ENCODE data around the gene PKP3.
"Not testable (repeated sequence)": the region's sequence is repeated elsewhere in the genome, so short reads cannot be mapped to it uniquely, and the experiment has no call there.

PKP3 gene

DNA sequence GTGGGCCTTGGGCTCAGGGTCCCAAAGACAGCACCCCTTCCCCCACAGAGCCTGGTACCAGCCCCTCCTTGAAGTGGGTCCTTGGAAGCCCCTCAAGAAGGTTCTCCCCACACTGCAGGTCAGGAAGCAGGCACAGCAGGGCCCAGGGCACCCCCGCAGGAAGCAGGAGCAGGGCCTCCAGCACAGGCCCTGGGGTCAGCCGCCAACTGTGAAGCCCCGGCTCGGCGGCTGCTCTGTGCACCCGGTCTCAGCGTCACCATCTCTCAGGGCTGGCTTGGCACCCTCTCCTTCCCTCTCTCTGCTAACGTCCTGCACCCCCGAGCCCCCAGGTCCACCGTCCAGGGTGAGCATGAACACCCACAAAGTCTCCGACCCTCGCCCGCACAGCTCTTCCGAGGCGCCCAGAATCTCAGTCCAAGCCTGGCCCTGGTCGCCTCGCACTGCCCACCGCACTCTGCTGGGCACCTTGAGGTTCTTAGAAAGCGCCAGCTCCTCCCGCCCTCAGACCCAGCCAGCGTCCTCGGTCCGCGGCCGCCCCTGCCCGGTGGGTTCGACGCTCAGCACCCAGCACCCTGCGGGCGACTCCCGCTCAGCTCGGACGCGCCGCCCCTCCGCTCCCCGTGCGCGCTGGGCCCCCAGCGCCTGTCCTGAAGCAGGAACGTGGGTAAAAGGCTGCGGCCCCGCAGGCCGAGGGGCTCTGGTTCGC lies 22.2 kb downstream of the PKP3 start:
- H3K36me3 Mint-ChIP-seq (ENCODE audit: low read depth): no peaks in the 10 kb centered on the region
- H3K27ac Mint-ChIP-seq: peak overlapping the region; percentile 91
- H3K27me3 Mint-ChIP-seq: no peaks in the 10 kb centered on the region
- H3K9me3 Mint-ChIP-seq: no peaks in the 10 kb centered on the region
- peaks cover 33% of the 10 kb centered on the region for H3K4me1 Mint-ChIP-seq (ENCODE audit: low read depth)
- DNase-seq: no peak
- peak overlapping the region; percentile 78 for H3K4me3 Mint-ChIP-seq

DNA sequence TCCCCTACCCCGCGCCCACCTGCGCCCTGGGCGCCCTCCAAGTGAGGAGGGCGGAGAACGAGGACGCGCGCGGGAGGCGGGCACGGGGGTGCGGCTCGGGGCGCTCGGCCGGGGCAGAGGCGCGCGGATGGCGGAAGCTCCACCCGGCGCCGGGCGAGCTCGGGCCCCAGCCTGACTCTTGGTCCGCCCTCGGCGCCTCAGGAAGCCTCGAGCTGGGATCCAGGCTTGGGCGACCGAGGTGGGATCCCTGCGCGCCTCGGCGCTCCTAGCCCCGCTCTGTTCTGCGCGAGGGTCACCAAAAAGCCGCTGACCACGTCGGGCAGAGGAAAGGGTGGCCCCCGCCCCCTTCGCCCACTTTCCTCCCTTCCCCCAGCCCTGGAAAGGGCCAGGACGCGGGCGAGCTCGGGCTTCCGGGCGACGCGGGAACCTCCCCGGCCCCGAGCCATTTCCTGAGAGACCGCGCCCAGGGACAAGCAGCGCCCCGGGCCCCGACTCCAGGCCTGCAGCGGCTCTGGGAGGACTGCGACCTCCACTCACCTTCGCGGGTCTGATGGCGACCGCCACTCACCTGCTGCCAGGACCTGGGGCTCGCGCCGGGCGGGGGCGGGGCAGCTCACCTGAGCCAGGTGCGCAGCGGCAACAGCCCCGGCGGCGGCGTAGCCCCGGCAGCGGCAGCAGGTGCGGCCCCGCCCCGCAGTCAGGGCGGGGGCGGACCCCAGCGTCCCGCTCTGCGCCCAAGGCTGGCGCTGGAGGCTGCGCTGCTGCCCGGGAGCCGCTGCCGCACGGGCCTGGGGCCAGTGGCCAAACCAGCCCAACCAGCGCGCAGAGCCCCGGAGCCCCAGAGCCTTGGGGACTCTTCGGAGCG lies 23.0 kb downstream of the PKP3 start:
- Mint-ChIP-seq H3K36me3 (ENCODE audit: low read depth) (no peaks in the 10 kb centered on the region), H3K9me3 (no peaks in the 10 kb centered on the region), H3K27ac (no peak overlapping the region), H3K27me3 (no peaks in the 10 kb centered on the region), H3K4me1 (ENCODE audit: low read depth) (peaks cover 33% of the 10 kb centered on the region), H3K4me3 (peak overlapping the region; percentile 78)
- DNase-seq: peak; percentile 71

- Mint-ChIP-seq H3K27ac (peak overlapping the region; percentile 40), H3K27me3 (no peaks in the 10 kb centered on the region), H3K4me1 (ENCODE audit: low read depth) (peaks cover 30% of the 10 kb centered on the region), H3K9me3 (no peaks in the 10 kb centered on the region), H3K36me3 (ENCODE audit: low read depth) (no peaks in the 10 kb centered on the region), H3K4me3 (peak overlapping the region; percentile 61)
- no peak for DNase-seq
These were observed 23.8 kb downstream of the PKP3 start for GRCh38 chr11:417652-418342.

GRCh38 chr11:418343-419247 lies 24.6 kb downstream of the PKP3 start:
- peak; percentile 34 for DNase-seq
- Mint-ChIP-seq H3K4me1 (ENCODE audit: low read depth) (peaks cover 24% of the 10 kb centered on the region), H3K27me3 (no peaks in the 10 kb centered on the region), H3K27ac (no peak overlapping the region), H3K4me3 (no peak overlapping the region), H3K9me3 (no peaks in the 10 kb centered on the region), H3K36me3 (ENCODE audit: low read depth) (no peaks in the 10 kb centered on the region)

DNA sequence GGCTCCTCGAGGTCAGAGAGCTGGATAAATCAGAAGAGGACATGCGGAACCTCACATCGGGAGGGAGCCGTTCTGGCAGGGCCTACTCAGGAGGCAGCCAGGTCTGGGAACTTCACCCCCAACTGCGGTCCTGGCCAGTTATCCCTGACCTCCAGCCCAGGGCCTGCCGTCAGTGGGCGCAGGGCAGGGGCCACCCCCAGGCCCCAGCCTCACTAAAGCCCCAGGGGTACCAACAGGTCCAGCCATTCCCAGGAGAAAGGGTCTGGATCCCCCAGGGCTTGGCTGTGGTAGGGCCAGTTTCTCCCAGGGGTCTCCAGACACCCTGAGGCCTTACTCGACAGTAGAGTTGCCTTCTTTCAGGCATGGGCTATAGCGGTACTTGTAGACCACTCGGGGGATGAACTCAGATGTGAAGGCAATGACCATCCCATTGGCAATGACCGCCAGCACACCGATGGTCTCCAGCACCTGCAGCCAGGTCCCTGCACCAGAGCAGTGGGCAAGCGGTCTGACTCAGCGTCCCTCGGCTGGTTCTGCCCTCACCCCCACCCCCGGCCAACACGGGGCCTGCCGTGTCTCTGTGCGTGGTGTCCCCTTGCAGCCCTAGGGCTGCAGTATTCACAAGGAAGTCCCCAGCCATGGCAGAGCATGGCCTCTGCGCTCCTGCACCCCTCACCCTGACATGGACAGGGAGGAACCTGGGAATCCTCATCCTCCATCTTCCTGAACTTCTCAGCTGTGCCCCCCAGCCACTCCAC lies 25.4 kb downstream of the PKP3 start:
- Mint-ChIP-seq H3K4me1 (ENCODE audit: low read depth) (peaks cover 21% of the 10 kb centered on the region), H3K9me3 (no peaks in the 10 kb centered on the region), H3K4me3 (no peak overlapping the region), H3K36me3 (ENCODE audit: low read depth) (peaks cover 1% of the 10 kb centered on the region), H3K27ac (no peak overlapping the region), H3K27me3 (no peaks in the 10 kb centered on the region)
- DNase-seq: peak; percentile 28

GRCh38 chr11:420054-420910 lies 26.3 kb downstream of the PKP3 start:
- H3K4me3 Mint-ChIP-seq: no peak overlapping the region
- H3K27ac Mint-ChIP-seq: no peak overlapping the region
- H3K36me3 Mint-ChIP-seq (ENCODE audit: low read depth): peaks cover 6% of the 10 kb centered on the region
- no peaks in the 10 kb centered on the region for H3K9me3 Mint-ChIP-seq
- peak; percentile 24 for DNase-seq
- peaks cover 13% of the 10 kb centered on the region for H3K4me1 Mint-ChIP-seq (ENCODE audit: low read depth)
- H3K27me3 Mint-ChIP-seq: no peaks in the 10 kb centered on the region

DNA sequence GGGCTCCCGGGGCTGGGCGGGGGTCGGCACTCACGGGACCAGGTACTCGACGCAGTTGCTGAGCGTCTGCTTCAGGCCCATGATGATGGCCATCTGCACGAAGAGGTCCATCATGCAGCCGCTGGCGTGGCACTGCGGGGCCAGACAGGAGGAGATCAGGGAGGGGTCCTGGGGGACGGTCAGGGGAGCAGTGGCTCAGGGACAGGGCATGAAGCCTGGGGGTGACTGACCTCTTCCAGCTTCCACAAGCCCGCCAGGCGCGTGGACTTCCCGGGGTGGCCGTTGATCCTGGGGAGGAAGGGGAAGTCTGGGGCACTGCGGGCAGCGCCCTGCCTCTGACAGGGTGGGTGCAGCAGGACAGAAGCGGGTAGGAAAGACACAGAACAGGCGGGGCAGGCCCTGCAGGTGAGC lies 26.9 kb downstream of the PKP3 start:
- peak; percentile 20 for DNase-seq
- Mint-ChIP-seq H3K4me3 (no peak overlapping the region), H3K36me3 (ENCODE audit: low read depth) (peaks cover 9% of the 10 kb centered on the region), H3K27me3 (no peaks in the 10 kb centered on the region), H3K27ac (no peak overlapping the region), H3K9me3 (no peaks in the 10 kb centered on the region), H3K4me1 (ENCODE audit: low read depth) (peaks cover 7% of the 10 kb centered on the region)

- Mint-ChIP-seq H3K4me1 (ENCODE audit: low read depth) (peaks cover 2% of the 10 kb centered on the region), H3K9me3 (no peaks in the 10 kb centered on the region), H3K27ac (no peak overlapping the region), H3K36me3 (ENCODE audit: low read depth) (peaks cover 12% of the 10 kb centered on the region), H3K4me3 (no peak overlapping the region), H3K27me3 (no peaks in the 10 kb centered on the region)
- DNase-seq: peak; percentile 28
These were observed 28.2 kb downstream of the PKP3 start for GRCh38 chr11:422249-422656.

DNA sequence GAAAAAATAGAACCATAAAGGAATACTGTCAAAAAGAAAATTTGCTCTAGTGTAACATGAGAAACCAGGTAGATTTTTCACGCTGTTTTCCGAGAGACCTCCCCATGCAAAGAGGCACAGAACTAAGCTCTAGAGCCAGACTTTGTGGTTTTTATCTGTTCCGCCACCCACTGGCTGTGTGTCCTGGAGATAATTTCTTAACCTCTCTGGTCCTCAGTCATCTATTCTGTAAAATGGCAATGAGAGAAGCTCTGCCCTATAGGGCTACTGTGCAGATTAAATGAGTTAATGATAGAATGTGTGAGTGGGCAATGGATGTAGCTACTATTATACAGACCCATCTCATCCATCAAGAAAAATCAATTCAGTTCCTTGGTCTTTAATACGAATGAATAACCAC lies 30.2 kb downstream of the PKP3 start:
- no peaks in the 10 kb centered on the region for H3K9me3 Mint-ChIP-seq
- no peak for DNase-seq
- no peaks in the 10 kb centered on the region for H3K4me1 Mint-ChIP-seq (ENCODE audit: low read depth)
- peaks cover 19% of the 10 kb centered on the region for H3K36me3 Mint-ChIP-seq (ENCODE audit: low read depth)
- no peak overlapping the region for H3K27ac Mint-ChIP-seq
- H3K4me3 Mint-ChIP-seq: no peak overlapping the region
- no peaks in the 10 kb centered on the region for H3K27me3 Mint-ChIP-seq

DNA sequence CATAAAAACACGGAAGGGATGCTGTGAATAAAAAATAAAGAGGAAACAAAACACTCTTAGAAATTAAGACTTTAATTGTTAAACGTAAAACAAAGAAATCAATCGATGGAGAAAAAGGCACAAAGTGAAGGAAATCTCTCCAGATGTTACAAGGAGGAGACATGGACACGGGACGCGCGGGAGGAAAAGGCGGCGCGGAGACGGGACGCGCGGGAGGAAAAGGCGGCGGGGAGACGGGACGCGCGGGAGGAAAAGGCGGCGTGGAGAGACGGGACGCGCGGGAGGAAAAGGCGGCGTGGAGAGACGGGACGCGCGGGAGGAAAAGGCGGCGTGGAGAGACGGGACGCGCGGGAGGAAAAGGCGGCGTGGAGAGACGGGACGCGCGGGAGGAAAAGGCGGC lies 30.8 kb downstream of the PKP3 start:
- not testable (repeated sequence) for H3K4me3 Mint-ChIP-seq; H3K9me3 Mint-ChIP-seq; H3K27ac Mint-ChIP-seq; DNase-seq; H3K27me3 Mint-ChIP-seq; H3K4me1 Mint-ChIP-seq (ENCODE audit: low read depth)
- H3K36me3 Mint-ChIP-seq (ENCODE audit: low read depth): peaks cover 23% of the 10 kb centered on the region

DNA sequence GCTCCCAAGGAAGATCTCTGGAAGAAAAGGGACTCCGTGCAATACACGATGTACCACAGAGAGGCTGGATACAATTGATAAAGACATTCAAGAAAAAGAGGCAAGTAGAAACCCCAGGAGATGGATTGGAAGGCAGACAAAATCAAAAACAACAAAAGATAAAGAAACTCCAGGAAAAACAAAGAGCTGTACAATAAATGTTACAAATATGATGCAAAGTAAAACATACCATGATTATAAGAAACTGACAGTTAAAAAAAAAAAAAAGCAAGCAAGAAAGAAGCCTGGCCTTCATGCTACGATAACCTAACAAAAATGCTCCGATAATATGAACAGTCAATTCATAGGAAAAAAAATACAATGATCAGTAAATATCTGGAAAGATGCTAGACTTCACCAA lies 31.3 kb downstream of the PKP3 start:
- peaks cover 23% of the 10 kb centered on the region for H3K36me3 Mint-ChIP-seq (ENCODE audit: low read depth)
- no peak overlapping the region for H3K4me3 Mint-ChIP-seq
- H3K27ac Mint-ChIP-seq: no peak overlapping the region
- H3K9me3 Mint-ChIP-seq: no peaks in the 10 kb centered on the region
- DNase-seq: no peak
- no peaks in the 10 kb centered on the region for H3K27me3 Mint-ChIP-seq
- H3K4me1 Mint-ChIP-seq (ENCODE audit: low read depth): no peaks in the 10 kb centered on the region

DNA sequence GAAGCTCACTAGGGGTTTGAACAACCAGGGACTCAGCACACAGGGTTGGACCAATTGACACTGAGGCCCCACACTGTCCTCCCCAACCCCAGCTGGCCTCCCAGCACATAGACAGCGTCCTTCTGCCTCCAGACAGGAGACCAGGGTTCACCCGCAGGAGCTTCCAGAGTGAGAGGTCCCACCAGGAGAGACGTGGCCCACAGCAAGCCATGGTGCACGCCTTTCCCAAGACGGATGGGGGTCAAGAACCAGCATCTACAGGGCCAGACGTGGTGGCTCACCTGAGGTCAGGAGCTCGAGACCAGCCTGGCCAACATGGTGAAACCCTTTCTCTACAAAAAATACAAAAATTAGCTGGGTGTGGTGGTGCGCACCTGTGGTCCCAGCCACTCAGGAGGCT lies 32.8 kb downstream of the PKP3 start:
- Mint-ChIP-seq H3K4me3 (no peak overlapping the region), H3K4me1 (ENCODE audit: low read depth) (no peaks in the 10 kb centered on the region), H3K9me3 (no peaks in the 10 kb centered on the region), H3K27me3 (no peaks in the 10 kb centered on the region), H3K27ac (no peak overlapping the region), H3K36me3 (ENCODE audit: low read depth) (peaks cover 23% of the 10 kb centered on the region)
- DNase-seq: peak; percentile 14

DNA sequence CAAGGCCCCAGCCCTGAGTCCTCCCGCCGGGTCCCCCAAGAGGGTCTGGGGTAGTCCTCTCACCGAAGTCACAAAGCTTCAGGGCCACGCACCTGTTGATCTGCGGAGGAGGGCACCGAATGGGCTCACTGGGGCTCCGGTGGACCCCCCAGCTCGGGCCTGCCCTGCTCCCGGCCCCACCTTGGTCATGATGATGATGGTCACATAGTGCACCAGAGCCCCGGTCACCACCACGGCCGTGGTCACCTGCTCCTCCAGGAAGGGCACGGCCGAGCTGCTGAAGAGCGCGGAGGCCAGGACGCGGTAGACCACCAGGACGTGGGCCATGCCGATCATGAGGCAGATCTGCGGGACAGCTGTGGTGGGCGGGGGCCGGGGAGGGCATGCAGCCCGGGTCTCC lies 34.3 kb downstream of the PKP3 start:
- peaks cover 26% of the 10 kb centered on the region for H3K36me3 Mint-ChIP-seq (ENCODE audit: low read depth)
- no peak overlapping the region for H3K27ac Mint-ChIP-seq
- H3K4me3 Mint-ChIP-seq: no peak overlapping the region
- H3K9me3 Mint-ChIP-seq: no peaks in the 10 kb centered on the region
- no peaks in the 10 kb centered on the region for H3K27me3 Mint-ChIP-seq
- DNase-seq: no peak
- H3K4me1 Mint-ChIP-seq (ENCODE audit: low read depth): no peaks in the 10 kb centered on the region
